Measurements from ENCODE around the gene RBMS2.

DNA sequence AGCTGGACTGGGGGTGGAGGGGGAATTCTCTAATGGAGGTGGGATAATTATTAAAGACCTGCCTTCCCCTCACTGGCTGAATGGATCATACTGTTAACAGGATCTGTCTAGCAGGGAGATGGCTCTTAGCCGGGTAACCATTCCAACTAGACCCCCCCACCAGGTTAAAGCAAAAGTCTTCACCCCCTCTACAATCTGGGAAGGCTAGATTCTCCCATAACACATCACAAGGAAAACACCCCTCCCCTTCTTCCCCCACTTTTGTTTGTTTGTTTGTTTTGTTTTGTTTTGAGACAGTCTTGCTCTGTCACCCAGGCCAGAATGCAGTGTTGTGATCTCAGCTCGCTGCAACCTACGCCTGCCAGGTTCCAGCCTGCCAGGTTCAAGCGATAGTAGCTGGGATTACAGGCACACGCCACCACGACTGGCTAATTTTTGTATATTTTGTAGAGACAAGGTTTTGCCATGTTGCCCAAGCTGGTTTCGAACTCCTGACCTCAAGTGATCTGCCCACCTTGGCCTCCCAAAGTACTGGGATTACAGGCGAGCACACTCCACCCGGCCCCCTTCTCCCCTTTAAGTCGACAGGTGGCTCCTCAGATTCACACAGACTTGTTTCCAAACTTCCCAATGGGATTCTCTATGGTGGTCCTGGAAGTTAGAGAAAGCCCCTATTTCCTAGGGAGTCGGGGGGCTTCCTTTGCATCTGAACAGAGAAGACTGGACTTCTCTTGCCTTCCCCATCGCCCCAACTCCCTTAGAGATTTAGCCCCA, 112.0 kb downstream of the RBMS2 start:
- TF ChIP-seq PPARA (CRISPR knock-in tag; IDR thresholded peaks at IDR 0.05; ENCODE audit: borderline replicate concordance) (no peak), ZNF70 (CRISPR knock-in tag; IDR thresholded peaks at IDR 0.05) (no peak), GLIS3 (CRISPR knock-in tag; IDR thresholded peaks at IDR 0.05) (no peak), SNAI2 (CRISPR knock-in tag; IDR thresholded peaks at IDR 0.05) (no peak), TOX (CRISPR knock-in tag; IDR thresholded peaks at IDR 0.05; ENCODE audit: borderline replicate concordance) (no peak), ZNF565 (CRISPR knock-in tag; conservative IDR thresholded peaks at IDR 0.05; ENCODE audit: low read depth) (no peak), TCF4 (CRISPR knock-in tag; IDR thresholded peaks at IDR 0.05; ENCODE audit: borderline replicate concordance) (no peak)
- TF ChIP-seq, protein P1, sequence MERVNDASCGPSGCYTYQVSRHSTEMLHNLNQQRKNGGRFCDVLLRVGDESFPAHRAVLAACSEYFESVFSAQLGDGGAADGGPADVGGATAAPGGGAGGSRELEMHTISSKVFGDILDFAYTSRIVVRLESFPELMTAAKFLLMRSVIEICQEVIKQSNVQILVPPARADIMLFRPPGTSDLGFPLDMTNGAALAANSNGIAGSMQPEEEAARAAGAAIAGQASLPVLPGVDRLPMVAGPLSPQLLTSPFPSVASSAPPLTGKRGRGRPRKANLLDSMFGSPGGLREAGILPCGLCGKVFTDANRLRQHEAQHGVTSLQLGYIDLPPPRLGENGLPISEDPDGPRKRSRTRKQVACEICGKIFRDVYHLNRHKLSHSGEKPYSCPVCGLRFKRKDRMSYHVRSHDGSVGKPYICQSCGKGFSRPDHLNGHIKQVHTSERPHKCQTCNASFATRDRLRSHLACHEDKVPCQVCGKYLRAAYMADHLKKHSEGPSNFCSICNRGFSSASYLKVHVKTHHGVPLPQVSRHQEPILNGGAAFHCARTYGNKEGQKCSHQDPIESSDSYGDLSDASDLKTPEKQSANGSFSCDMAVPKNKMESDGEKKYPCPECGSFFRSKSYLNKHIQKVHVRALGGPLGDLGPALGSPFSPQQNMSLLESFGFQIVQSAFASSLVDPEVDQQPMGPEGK (CRISPR knock-in tag; IDR thresholded peaks at IDR 0.05; ENCODE audit: borderline replicate concordance), result no peak
- TF ChIP-seq, protein P2, sequence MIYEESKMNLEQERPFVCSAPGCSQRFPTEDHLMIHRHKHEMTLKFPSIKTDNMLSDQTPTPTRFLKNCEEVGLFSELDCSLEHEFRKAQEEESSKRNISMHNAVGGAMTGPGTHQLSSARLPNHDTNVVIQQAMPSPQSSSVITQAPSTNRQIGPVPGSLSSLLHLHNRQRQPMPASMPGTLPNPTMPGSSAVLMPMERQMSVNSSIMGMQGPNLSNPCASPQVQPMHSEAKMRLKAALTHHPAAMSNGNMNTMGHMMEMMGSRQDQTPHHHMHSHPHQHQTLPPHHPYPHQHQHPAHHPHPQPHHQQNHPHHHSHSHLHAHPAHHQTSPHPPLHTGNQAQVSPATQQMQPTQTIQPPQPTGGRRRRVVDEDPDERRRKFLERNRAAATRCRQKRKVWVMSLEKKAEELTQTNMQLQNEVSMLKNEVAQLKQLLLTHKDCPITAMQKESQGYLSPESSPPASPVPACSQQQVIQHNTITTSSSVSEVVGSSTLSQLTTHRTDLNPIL (CRISPR knock-in tag; IDR thresholded peaks at IDR 0.05; ENCODE audit: low read depth), result no peak
- TF ChIP-seq, protein P3, sequence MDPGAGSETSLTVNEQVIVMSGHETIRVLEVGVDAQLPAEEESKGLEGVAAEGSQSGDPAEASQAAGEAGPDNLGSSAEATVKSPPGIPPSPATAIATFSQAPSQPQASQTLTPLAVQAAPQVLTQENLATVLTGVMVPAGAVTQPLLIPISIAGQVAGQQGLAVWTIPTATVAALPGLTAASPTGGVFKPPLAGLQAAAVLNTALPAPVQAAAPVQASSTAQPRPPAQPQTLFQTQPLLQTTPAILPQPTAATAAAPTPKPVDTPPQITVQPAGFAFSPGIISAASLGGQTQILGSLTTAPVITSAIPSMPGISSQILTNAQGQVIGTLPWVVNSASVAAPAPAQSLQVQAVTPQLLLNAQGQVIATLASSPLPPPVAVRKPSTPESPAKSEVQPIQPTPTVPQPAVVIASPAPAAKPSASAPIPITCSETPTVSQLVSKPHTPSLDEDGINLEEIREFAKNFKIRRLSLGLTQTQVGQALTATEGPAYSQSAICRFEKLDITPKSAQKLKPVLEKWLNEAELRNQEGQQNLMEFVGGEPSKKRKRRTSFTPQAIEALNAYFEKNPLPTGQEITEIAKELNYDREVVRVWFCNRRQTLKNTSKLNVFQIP (CRISPR knock-in tag; IDR thresholded peaks at IDR 0.05; ENCODE audit: borderline replicate concordance, low read depth), result no peak
